Mucosa of descending colon (tissue), 3 donors: ENCODE results near the gene FOXP1. TPM values are rescaled to one million over a fixed set of nuclear protein-coding genes. Genes with fewer than 3 reads are reported as not detected.

Experiments used
- ATAC-seq: fragments of 200-7000 bp; cut with Tn5 transposase; one replicate; pipeline ENCODE4 v1.9.1; 2020; ENCODE audit warnings: mild to moderate bottlenecking, moderate library complexity
- DNase-seq, 3 donors: peaks; one replicate each; pipeline ENCODE4 v3.0.0-alpha.2; 2020
- H3K36me3 ChIP-seq: fragments of 200-600 bp; one replicate; pipeline ENCODE4 v1.8.0; 2021; ENCODE audit warnings: low read depth, mild to moderate bottlenecking
- H3K4me1 ChIP-seq: fragments of 200-600 bp; one replicate; pipeline ENCODE4 v1.8.0; 2021; ENCODE audit warnings: low read depth, mild to moderate bottlenecking
- H3K4me3 ChIP-seq: fragments of 200-600 bp; one replicate; pipeline ENCODE4 v1.8.0; 2021; ENCODE audit warnings: mild to moderate bottlenecking
- H3K9me3 ChIP-seq: fragments of 200-600 bp; one replicate; pipeline ENCODE4 v1.8.0; 2021; ENCODE audit warnings: mild to moderate bottlenecking
- CTCF ChIP-seq: fragments of 200-600 bp; IDR thresholded peaks from one replicate; pipeline ENCODE4 v1.8.0; 2022; ENCODE audit warnings: antibody characterized with exemption, mild to moderate bottlenecking
- intact Hi-C, 2 donors: fragments of 100-400 bp; cut with DNase I in 1 of 2; cut with micrococcal nuclease in 1 of 2; formaldehyde crosslinking; loops; one replicate each; pipeline versions ENCODE4 v1.11.0 to v1.11.1; 2022; cut with DNase I, micrococcal nuclease
- total RNA-seq, 3 donors: library from RNA; stranded (reverse); fragmentation: NEBNext Ultra II Directional in 2 of 3; extraction: Animal tissue kit (Norgen Biotek cat#: 25700) in 2 of 3; gene quantifications; one replicate each; pipeline versions ENCODE4 v1.2.1 to v1.2.4, GENCODE V29; 2021 to 2023
- donor health status: DM: no; HTN: no; CAD: no; lungs with moderate emphysema.
- donor health status: DM: no; HTN: no; CAD: no.
- donor health status: DM: no; HTN: yes; CAD: no.

FOXP1 gene
- total RNA-seq, 3 donors from 2014 or later, result 133 to 217 (median 214) TPM

DNA sequence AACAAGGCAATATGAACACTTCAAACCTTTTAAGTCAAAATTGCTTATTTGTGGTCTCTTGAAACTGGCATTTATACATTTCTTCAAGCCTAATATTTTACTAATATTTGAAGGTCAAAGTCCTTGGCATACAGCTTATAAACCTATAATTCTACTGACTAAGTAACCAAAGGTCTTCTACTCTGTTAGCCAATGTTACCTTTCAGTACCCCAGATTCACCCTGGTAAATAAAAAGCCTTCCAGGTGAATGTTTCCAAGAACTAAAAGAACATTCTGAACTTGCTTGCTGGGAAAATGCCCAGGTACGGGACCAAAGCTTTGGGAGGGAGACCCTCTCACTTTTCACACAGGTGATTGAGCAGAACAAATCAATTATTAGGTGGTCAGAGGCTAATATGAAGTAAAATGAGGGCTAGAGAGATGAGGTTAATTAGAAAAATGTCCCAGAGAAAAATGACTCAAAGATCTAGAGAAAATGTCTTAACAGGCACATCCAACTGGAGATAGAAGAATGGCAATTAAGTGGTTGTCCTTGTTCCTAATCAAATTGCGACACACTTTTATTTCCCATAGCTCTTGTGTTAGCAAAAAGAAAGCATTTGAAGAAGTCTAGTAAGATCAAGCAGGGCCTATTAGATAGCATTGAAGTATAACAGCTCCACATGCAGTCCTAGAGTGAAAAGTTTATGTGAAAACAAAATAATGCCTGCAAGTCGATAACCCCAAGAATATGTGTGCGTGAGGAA is 232.0 kb downstream of the FOXP1 start:
- ATAC-seq (no peak), DNase-seq (no peak)
- H3K4me1 ChIP-seq, result no peaks in the 10 kb centered on the region

DNA sequence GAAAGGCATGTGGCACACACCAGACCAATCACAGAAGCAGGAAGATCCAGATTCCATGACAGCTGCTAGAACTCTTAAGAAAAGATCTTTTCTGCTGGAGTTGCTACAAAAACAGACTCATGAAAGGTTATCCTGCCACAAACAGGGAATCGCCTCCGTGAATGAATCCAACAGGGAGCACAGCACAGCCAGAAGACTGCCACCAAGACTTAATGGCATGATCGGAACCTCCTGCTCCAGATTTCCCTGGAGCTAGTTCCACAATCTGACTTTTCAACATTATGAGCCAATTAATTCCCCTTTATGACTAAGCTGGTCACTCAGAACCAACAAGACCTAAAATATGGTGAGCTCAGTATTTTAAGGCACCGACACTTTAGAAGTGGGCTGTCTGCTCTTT is 232.5 kb downstream of the FOXP1 start:
- no peaks in the 10 kb centered on the region for H3K36me3 ChIP-seq
- no peak overlapping the region for H3K4me3 ChIP-seq
- intact Hi-C loops, result no loop called here
- no peak for ATAC-seq
- H3K9me3 ChIP-seq, result no peaks in the 10 kb centered on the region
- DNase-seq, result no peak
- no peaks in the 10 kb centered on the region for H3K4me1 ChIP-seq
- no peak for TF ChIP-seq CTCF

More for the DNA sequence above, 232.0 kb downstream of the FOXP1 start:
- no peak overlapping the region for H3K4me3 ChIP-seq
- intact Hi-C loops, result no loop called here
- no peaks in the 10 kb centered on the region for H3K36me3 ChIP-seq
- TF ChIP-seq CTCF, result no peak
- no peaks in the 10 kb centered on the region for H3K9me3 ChIP-seq

GRCh38 chr3:71348831-71349230 is 234.7 kb downstream of the FOXP1 start:
- intact Hi-C loops, result no loop called here
- no peak for TF ChIP-seq CTCF
- no peaks in the 10 kb centered on the region for H3K36me3 ChIP-seq
- DNase-seq (no peak), ATAC-seq (no peak)
- no peaks in the 10 kb centered on the region for H3K4me1 ChIP-seq
- no peak overlapping the region for H3K4me3 ChIP-seq
- H3K9me3 ChIP-seq, result no peaks in the 10 kb centered on the region

- no peak for ATAC-seq
- intact Hi-C loops, result no loop called here
- no peak for TF ChIP-seq CTCF
- H3K4me1 ChIP-seq, result no peaks in the 10 kb centered on the region
- no peaks in the 10 kb centered on the region for H3K9me3 ChIP-seq
- DNase-seq, result no peak
- H3K4me3 ChIP-seq, result no peak overlapping the region
- H3K36me3 ChIP-seq, result no peaks in the 10 kb centered on the region
Observed at GRCh38 chr3:71348001-71348632, 235.4 kb downstream of the FOXP1 start.

- ATAC-seq (no peak), DNase-seq (no peak)
- Histone ChIP-seq H3K4me3 (no peak overlapping the region), H3K9me3 (no peaks in the 10 kb centered on the region), H3K4me1 (no peaks in the 10 kb centered on the region), H3K36me3 (no peaks in the 10 kb centered on the region)
- TF ChIP-seq CTCF, result no peak
- intact Hi-C loops, result no loop called here
Observed at GRCh38 chr3:71346061-71346460, 237.5 kb downstream of the FOXP1 start.
